ENCODE data around the gene KCNB1.

Gene KCNB1

GRCh38 chr20:49445176-49445575 lies 37.3 kb downstream of the KCNB1 start:
- H3K4me3 ChIP-seq (ENCODE audit: low read depth, low read length): no peak overlapping the region

- no peak overlapping the region for H3K4me3 ChIP-seq (ENCODE audit: low read depth, low read length)
Observed at GRCh38 chr20:49444553-49444990, 37.9 kb downstream of the KCNB1 start.

- H3K4me3 ChIP-seq (ENCODE audit: low read depth, low read length): no peak overlapping the region
Observed at GRCh38 chr20:49437057-49437456, 45.4 kb downstream of the KCNB1 start.

GRCh38 chr20:49435639-49436038 lies 46.8 kb downstream of the KCNB1 start:
- no peak overlapping the region for H3K4me3 ChIP-seq (ENCODE audit: low read depth, low read length)

- no peak overlapping the region for H3K4me3 ChIP-seq (ENCODE audit: low read depth, low read length)
Observed at GRCh38 chr20:49433333-49433732, 49.1 kb downstream of the KCNB1 start.

- H3K4me3 ChIP-seq (ENCODE audit: low read depth, low read length): no peak overlapping the region
Observed at GRCh38 chr20:49432550-49432949, 49.9 kb downstream of the KCNB1 start.

- H3K4me3 ChIP-seq (ENCODE audit: low read depth, low read length): no peak overlapping the region
Observed at GRCh38 chr20:49431329-49431728, 51.1 kb downstream of the KCNB1 start.

- no peak overlapping the region for H3K4me3 ChIP-seq (ENCODE audit: low read depth, low read length)
Observed at GRCh38 chr20:49430320-49430719, 52.1 kb downstream of the KCNB1 start.

GRCh38 chr20:49427751-49428518 lies 54.5 kb downstream of the KCNB1 start:
- no peak overlapping the region for H3K4me3 ChIP-seq (ENCODE audit: low read depth, low read length)

GRCh38 chr20:49426873-49427272 lies 55.6 kb downstream of the KCNB1 start:
- no peak overlapping the region for H3K4me3 ChIP-seq (ENCODE audit: low read depth, low read length)

GRCh38 chr20:49426395-49426794 lies 56.1 kb downstream of the KCNB1 start:
- H3K4me3 ChIP-seq (ENCODE audit: low read depth, low read length): no peak overlapping the region

GRCh38 chr20:49424536-49424935 lies 57.9 kb downstream of the KCNB1 start:
- H3K4me3 ChIP-seq (ENCODE audit: low read depth, low read length): no peak overlapping the region

GRCh38 chr20:49422161-49422560 lies 60.3 kb downstream of the KCNB1 start:
- no peak overlapping the region for H3K4me3 ChIP-seq (ENCODE audit: low read depth, low read length)

- no peak overlapping the region for H3K4me3 ChIP-seq (ENCODE audit: low read depth, low read length)
Observed at GRCh38 chr20:49420811-49421295, 61.6 kb downstream of the KCNB1 start.

- H3K4me3 ChIP-seq (ENCODE audit: low read depth, low read length): no peak overlapping the region
Observed at GRCh38 chr20:49420292-49420691, 62.2 kb downstream of the KCNB1 start.

- no peak overlapping the region for H3K4me3 ChIP-seq (ENCODE audit: low read depth, low read length)
Observed at GRCh38 chr20:49419785-49420184, 62.7 kb downstream of the KCNB1 start.

GRCh38 chr20:49418809-49419208 lies 63.7 kb downstream of the KCNB1 start:
- H3K4me3 ChIP-seq (ENCODE audit: low read depth, low read length): no peak overlapping the region

- H3K4me3 ChIP-seq (ENCODE audit: low read depth, low read length): no peak overlapping the region
Observed at GRCh38 chr20:49417843-49418555, 64.5 kb downstream of the KCNB1 start.

GRCh38 chr20:49415668-49416044 lies 66.8 kb downstream of the KCNB1 start:
- no peak overlapping the region for H3K4me3 ChIP-seq (ENCODE audit: low read depth, low read length)

- no peak overlapping the region for H3K4me3 ChIP-seq (ENCODE audit: low read depth, low read length)
Observed at GRCh38 chr20:49415005-49415667, 67.3 kb downstream of the KCNB1 start.

- no peak overlapping the region for H3K4me3 ChIP-seq (ENCODE audit: low read depth, low read length)
Observed at GRCh38 chr20:49413677-49414076, 68.8 kb downstream of the KCNB1 start.

- no peak overlapping the region for H3K4me3 ChIP-seq (ENCODE audit: low read depth, low read length)
Observed at GRCh38 chr20:49412953-49413352, 69.5 kb downstream of the KCNB1 start.
